GM12878 (cell line): ENCODE measurements around the gene UEVLD. TPM values are rescaled to one million over a fixed set of nuclear protein-coding genes. Genes with fewer than 3 reads are reported as not detected.
A peak's percentile ranks its signal among the peaks of the same experiment; 100 is the strongest.

Experiments
- ATAC-seq: fragments of 200-7000 bp; cut with Tn5 transposase; 3 replicates; pipeline ENCODE4 v1.9.1; 2020; ENCODE audit warnings: mild to moderate bottlenecking, moderate library complexity
- BruUV-seq: library from RNA; stranded (reverse); fragments of 400-500 nt; replicated peaks from 2 replicates; lab custom pipeline; 2021; lab: Mats Ljungman, UMichigan
- CTCF ChIA-PET: fragments of 300-600 bp; sonication (Branson Sonifier 250); formaldehyde crosslinking; extraction: SDS; loops from one replicate; lab custom pipeline; 2021; ENCODE audit warnings: inconsistent platforms; lab: Yijun Ruan, JAX
- POLR2A ChIA-PET: fragments of 350-600 bp; formaldehyde crosslinking; extraction: SDS; loops from one replicate; lab custom pipeline; 2021; ENCODE audit warnings: inconsistent platforms; lab: Charles Lee
- RAD21 ChIA-PET: fragments of 300-600 bp; sonication (Branson Sonifier 250); formaldehyde crosslinking; loops from one replicate; lab custom pipeline; 2023; ENCODE audit warnings: antibody characterized with exemption; ENCODE audit not compliant: unreplicated experiment; lab: Charles Lee
- SMC1A ChIA-PET: fragments of 300-600 bp; sonication (Branson Sonifier 250); formaldehyde crosslinking; loops from one replicate; lab custom pipeline; 2023; ENCODE audit not compliant: unreplicated experiment, uncharacterized antibody; lab: Charles Lee
- DNase-seq: peaks from one replicate; pipeline ENCODE4 v3.0.0-alpha.2; 2011; ENCODE audit warnings: low read depth, low spot score
- FAIRE-seq: peaks from 3 replicates; lab custom pipeline; 2011; peaks lifted over from hg19 to GRCh38; lab: Jason Lieb, UNC
- H2AFZ ChIP-seq: 2 replicates; pipeline ENCODE4 v1.6.0; 2011; ENCODE audit warnings: low read depth, low read length, control low read depth; ENCODE audit not compliant: control insufficient read depth
- H3K27ac ChIP-seq: 2 replicates; pipeline ENCODE4 v1.5.1; 2011; ENCODE audit warnings: control low read depth; ENCODE audit not compliant: control insufficient read depth, insufficient read depth
- H3K27me3 ChIP-seq, 2 experiments: replicated peaks in 1 of 2; 2 replicates each; pipeline versions ENCODE4 v1.6.0 to v1.6.1; 2011; ENCODE audit warnings: low read length in 1 of 2; ENCODE audit not compliant: control insufficient read depth in 2 of 2, insufficient read depth in 2 of 2
- H3K36me3 ChIP-seq, 2 experiments: 2 replicates each; pipeline ENCODE4 v1.5.1; 2011; ENCODE audit warnings: low read length in 1 of 2; ENCODE audit not compliant: control insufficient read depth in 2 of 2, insufficient read depth in 2 of 2
- H3K4me1 ChIP-seq: 2 replicates; pipeline ENCODE4 v1.6.1; 2011; ENCODE audit warnings: mild to moderate bottlenecking, low read length, moderate library complexity, mixed read lengths; ENCODE audit not compliant: control insufficient read depth, insufficient read depth
- H3K4me2 ChIP-seq: 2 replicates; pipeline ENCODE4 v1.6.0; 2011; ENCODE audit warnings: control low read depth; ENCODE audit not compliant: control insufficient read depth, insufficient read depth
- H3K4me3 ChIP-seq: fragments of 200-600 bp; sonication (generic); 2 replicates; pipeline ENCODE4 v1.5.1; 2016
- H3K79me2 ChIP-seq: 2 replicates; pipeline ENCODE4 v1.6.0; 2011; ENCODE audit warnings: low read length; ENCODE audit not compliant: control insufficient read depth, insufficient read depth
- H3K9ac ChIP-seq: 2 replicates; pipeline ENCODE4 v1.8.0; 2011; ENCODE audit warnings: low read length, control low read depth, mixed read lengths; ENCODE audit not compliant: control insufficient read depth, insufficient read depth
- H3K9me3 ChIP-seq: replicated peaks from 3 replicates; pipeline ENCODE4 v1.5.1; 2011; ENCODE audit warnings: mild to moderate bottlenecking, low read length; ENCODE audit not compliant: control insufficient read depth, insufficient read depth
- H4K20me1 ChIP-seq: 2 replicates; pipeline ENCODE4 v1.6.0; 2011; ENCODE audit not compliant: control insufficient read depth, insufficient read depth
- ATF3 ChIP-seq: IDR thresholded peaks from 2 replicates; pipeline ENCODE4 v1.6.1; 2011; ENCODE audit warnings: low read depth, mild to moderate bottlenecking, low read length, moderate library complexity, borderline replicate concordance; ENCODE audit errors: extremely low read depth
- E2F4 ChIP-seq: IDR thresholded peaks from 2 replicates; pipeline ENCODE4 v1.6.1; 2012; ENCODE audit warnings: low read depth, low read length, improper control_type of control experiment
- E4F1 ChIP-seq: fragments of 450-650 bp; IDR thresholded peaks from 2 replicates; pipeline ENCODE4 v1.6.1; 2018; ENCODE audit warnings: borderline replicate concordance, mild to moderate bottlenecking; ENCODE audit not compliant: partially characterized antibody
- IKZF1 ChIP-seq: fragments of 450-650 bp; conservative IDR thresholded peaks from 2 replicates; pipeline ENCODE4 v1.6.1; 2017; ENCODE audit warnings: antibody characterized with exemption, mild to moderate bottlenecking
- KAT2A ChIP-seq: conservative IDR thresholded peaks from 2 replicates; pipeline ENCODE4 v1.6.1; 2011; ENCODE audit warnings: low read depth, low read length; ENCODE audit not compliant: control insufficient read depth
- KDM1A ChIP-seq: fragments of 200-600 bp; sonication (generic); IDR thresholded peaks from 2 replicates; pipeline ENCODE4 v1.6.1; 2016; ENCODE audit warnings: borderline replicate concordance
- MLLT1 ChIP-seq: fragments of 450-650 bp; IDR thresholded peaks from 2 replicates; pipeline ENCODE4 v1.6.1; 2016; ENCODE audit warnings: mild to moderate bottlenecking
- MTA3 ChIP-seq: IDR thresholded peaks from 2 replicates; pipeline ENCODE4 v1.6.1; 2012; ENCODE audit warnings: low read length, inconsistent platforms, borderline replicate concordance
- PAX8 ChIP-seq: fragments of 450-650 bp; IDR thresholded peaks from 2 replicates; pipeline ENCODE4 v1.6.1; 2017; ENCODE audit warnings: mild to moderate bottlenecking, moderate library complexity
- SIX5 ChIP-seq: IDR thresholded peaks from 2 replicates; pipeline ENCODE4 v1.6.1; 2011; ENCODE audit warnings: mild to moderate bottlenecking, low read depth, low read length, moderate library complexity; ENCODE audit not compliant: severe bottlenecking
- ZBTB40 ChIP-seq: fragments of 450-650 bp; IDR thresholded peaks from 2 replicates; pipeline ENCODE4 v1.6.1; 2016; ENCODE audit warnings: mild to moderate bottlenecking, moderate library complexity, borderline replicate concordance
- WGBS: methylation state at CpG from one replicate; pipeline ENCODE4 v1.1.6; 2016; ENCODE audit warnings: low lambda C conversion rate; ENCODE audit not compliant: insufficient replicate concordance, insufficient coverage; ENCODE audit errors: missing lambda C conversion rate; 5-methylcytosine and 5-hydroxymethylcytosine counted together
- in situ Hi-C: fragments of 300-500 bp; cut with MboI; formaldehyde crosslinking; loops from 9 replicates; pipeline ENCODE4 v1.14.3; 2018; ENCODE audit warnings: mixed read lengths
- intact Hi-C: fragments of 100-400 bp; cut with micrococcal nuclease; formaldehyde crosslinking; loops from one replicate; pipeline ENCODE4 v1.14.2; 2022; ENCODE audit not compliant: unreplicated experiment
- polyA plus RNA-seq, 11 experiments: library from polyadenylated mRNA; depleted of rRNA in 4 of 11; unstranded in 6 of 11; stranded (reverse) in 5 of 11; fragments of >200 nt; fragmentation: Nextera tagmentation in 4 of 11; fragmentation: Illumina TruSeq in 1 of 11; extraction: Ambion mirVana in 4 of 11; extraction: Trizol in 1 of 11; gene quantifications; 1 replicate in 1 of 11; 2 replicates in 10 of 11; pipeline versions ENCODE4 v1.2.1 to v1.2.3, GENCODE V29; 2011 to 2016; ENCODE audit warnings: inconsistent platforms in 2 of 11, missing spikeins in 2 of 11, low read depth in 1 of 11
- total RNA-seq, 4 experiments: library from RNA; depleted of rRNA in 3 of 4; stranded (reverse); fragments of >200 nt in 3 of 4; fragmentation: Illumina TruSeq in 1 of 4; extraction: Trizol in 1 of 4; gene quantifications; 2 replicates each; pipeline versions ENCODE4 v1.2.1 to v1.2.3, GENCODE V29; 2013 to 2021

UEVLD gene
- total and polyA plus RNA-seq, 10 of the 15 experiments (the other 5 are each of a cell fraction or from before 2014, with no cell fraction given) = 6.5 to 16.3 (median 13.4) TPM

GRCh38 chr11:18590571-18590970 lies 2.0 kb upstream of the UEVLD start:
- Histone ChIP-seq H3K4me1 (peaks cover 7% of the 10 kb centered on the region), H3K36me3 (no peaks in the 10 kb centered on the region; a peak in 1 of 4 replicates), H3K27me3 (no peaks in the 10 kb centered on the region), H3K9me3 (no peaks in the 10 kb centered on the region), H4K20me1 (no peaks in the 10 kb centered on the region), H3K4me3 (peak overlapping the region; percentile 37; the same call in 1 of the 2 replicates), H3K79me2 (peaks cover 23% of the 10 kb centered on the region), H3K27ac (no peak overlapping the region), H2AFZ (no peak overlapping the region; the same call in none of the 2 replicates), H3K9ac (no peak overlapping the region; the same call in 1 of the 2 replicates), H3K4me2 (peak overlapping the region; percentile 62)
- in situ Hi-C loops (no loop called here), intact Hi-C loops (no loop called here)
- FAIRE-seq (no peak), DNase-seq (no peak), ATAC-seq (peak; percentile 24)
- ChIA-PET CTCF (interaction anchor here (0.6 to 2.0 kb wide), 7 partner anchors 13 to 476 kb away, joined by 3 to 6 read pairs (median 3); partner anchors contain the start of gene SPTY2D1), SMC1A (interaction anchor here (1.0 to 8.3 kb wide), 8 partner anchors 11 to 346 kb away, joined by 3 to 64 read pairs (median 4); partner anchors contain the start of gene SPTY2D1), POLR2A (interaction anchor here (1.1 to 2.0 kb wide), 7 partner anchors 11 to 178 kb away, joined by 3 to 12 read pairs (median 4); partner anchors contain the start of gene SPTY2D1), RAD21 (interaction anchor here (0.7 to 3.8 kb wide), 9 partner anchors 9 to 257 kb away, joined by 3 to 25 read pairs (median 4); partner anchors contain the start of gene SPTY2D1)
- BruUV-seq = no TSS peak
- 65% methylated on average over 2 of the region's 2 CpGs for WGBS
- no peak for TF ChIP-seq IKZF1
- no peak for TF ChIP-seq MLLT1
- TF ChIP-seq MTA3 = no peak
- TF ChIP-seq E2F4 = no peak
- no peak for TF ChIP-seq ATF3
- no peak for TF ChIP-seq SIX5
- TF ChIP-seq ZBTB40 = no peak
- no peak for TF ChIP-seq KDM1A
- no peak for TF ChIP-seq PAX8
- TF ChIP-seq KAT2A = no peak
- TF ChIP-seq E4F1 = no peak
